ENCODE data around the gene HRH3. TPM values are rescaled to one million over a fixed set of nuclear protein-coding genes. Genes with fewer than 3 reads are reported as not detected.

Gene HRH3
- total and polyA plus RNA-seq, 2 donors (not counting 1 experiment from before 2014, with no cell fraction given) = not detected

DNA sequence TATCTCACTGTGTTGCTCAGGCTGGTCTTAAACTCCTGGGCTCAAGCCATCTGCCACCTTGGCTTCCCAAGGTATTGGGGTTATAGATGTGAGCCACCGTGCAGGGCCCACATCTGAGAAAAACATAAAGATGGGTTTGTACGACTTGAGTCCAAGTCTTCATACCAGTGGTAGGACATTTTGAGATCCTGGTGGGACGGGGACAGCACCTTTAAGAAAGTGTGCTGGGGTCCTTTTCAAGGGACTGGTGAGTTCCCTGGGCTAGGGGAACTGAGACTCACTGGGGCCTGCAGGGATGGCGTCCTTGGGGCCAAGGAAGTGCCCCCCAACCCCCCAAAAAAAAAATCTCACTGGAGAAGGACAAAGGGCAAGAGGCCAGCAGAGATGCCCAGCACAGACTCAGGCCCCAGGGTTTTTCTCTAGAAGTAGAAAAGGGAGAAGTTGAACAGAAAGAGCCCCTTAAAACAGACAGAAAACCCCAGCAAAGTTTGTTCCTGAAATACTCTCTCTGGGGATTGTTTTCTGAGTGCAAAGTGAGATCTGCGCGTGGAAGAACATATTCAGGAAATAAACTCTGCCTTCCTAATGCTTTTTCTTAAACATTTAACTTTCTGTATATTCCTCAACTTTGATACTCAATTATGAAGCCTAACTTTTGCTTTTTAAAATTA is 28.9 kb upstream of the HRH3 start:
- no peak for ATAC-seq (ENCODE audit: low read depth)
- Histone ChIP-seq H3K4me1 (ENCODE audit: control insufficient read depth in 2 of 2, insufficient read depth in 2 of 2, low read length in 2 of 2) (peaks cover 9 to 16% of the 10 kb centered on the region in 2 donors), H3K9me3 (ENCODE audit: control extremely low read depth in 1 of 3, control insufficient read depth in 2 of 3, insufficient read depth in 1 of 3, low read length in 2 of 3) (no peaks in the 10 kb centered on the region), H3K79me2 (ENCODE audit: control insufficient read depth, insufficient read depth, low read length) (peaks cover 98% of the 10 kb centered on the region), H3K27me3 (replicated peaks in 1 of 4; ENCODE audit: control extremely low read depth in 1 of 4, control insufficient read depth in 3 of 4, insufficient read depth in 4 of 4, low read length in 3 of 4) (no peaks in the 10 kb centered on the region), H3K4me2 (replicated peaks; ENCODE audit: low read depth, low read length, poor library complexity, severe bottlenecking) (peak overlapping the region; percentile 9), H3K9ac (ENCODE audit: low read length) (no peak overlapping the region), H4K20me1 (ENCODE audit: control insufficient read depth, insufficient read depth, low read length, poor library complexity, severe bottlenecking) (peaks cover 93% of the 10 kb centered on the region), H3K36me3 (replicated peaks in 1 of 2; ENCODE audit: control extremely low read depth in 1 of 2, control insufficient read depth in 1 of 2, extremely low read depth in 1 of 2, insufficient read depth in 2 of 2, low read length in 1 of 2) (peaks cover 0 to 13% of the 10 kb centered on the region in 2 experiments), H2AFZ (ENCODE audit: insufficient read depth, low read depth, low read length, poor library complexity, severe bottlenecking) (no peak overlapping the region), H3K27ac (ENCODE audit: low read length in 2 of 2) (no peak overlapping the region), H3K4me3 (ENCODE audit: control extremely low read depth in 1 of 5, extremely low read depth in 1 of 5, insufficient read depth in 1 of 5, low read depth in 2 of 5, low read length in 4 of 5) (no peak overlapping the region)
- CTCF ChIA-PET = no interaction called here
- POLR2A ChIA-PET = interaction anchor here (0.7 to 1.1 kb wide), 2 partner anchors 9 to 57 kb away, joined by 3 read pairs; no protein-coding TSS in a partner anchor
- no peaks in the 10 kb centered on the region for H3K9me3 Mint-ChIP-seq (ENCODE audit: insufficient read depth)
- no peaks in the 10 kb centered on the region for H3K27me3 Mint-ChIP-seq
- H3K4me1 Mint-ChIP-seq = peaks cover 30% of the 10 kb centered on the region
- H3K27ac Mint-ChIP-seq = peak overlapping the region; percentile 37
- DNase-seq = no peak
- no peak overlapping the region for H3K4me3 Mint-ChIP-seq
- TF ChIP-seq EZH2 (IDR thresholded peaks at IDR 0.05; ENCODE audit: borderline replicate concordance, insufficient read depth, low read depth, low read length, poor library complexity, severe bottlenecking) = no peak
- TF ChIP-seq, protein P1, sequence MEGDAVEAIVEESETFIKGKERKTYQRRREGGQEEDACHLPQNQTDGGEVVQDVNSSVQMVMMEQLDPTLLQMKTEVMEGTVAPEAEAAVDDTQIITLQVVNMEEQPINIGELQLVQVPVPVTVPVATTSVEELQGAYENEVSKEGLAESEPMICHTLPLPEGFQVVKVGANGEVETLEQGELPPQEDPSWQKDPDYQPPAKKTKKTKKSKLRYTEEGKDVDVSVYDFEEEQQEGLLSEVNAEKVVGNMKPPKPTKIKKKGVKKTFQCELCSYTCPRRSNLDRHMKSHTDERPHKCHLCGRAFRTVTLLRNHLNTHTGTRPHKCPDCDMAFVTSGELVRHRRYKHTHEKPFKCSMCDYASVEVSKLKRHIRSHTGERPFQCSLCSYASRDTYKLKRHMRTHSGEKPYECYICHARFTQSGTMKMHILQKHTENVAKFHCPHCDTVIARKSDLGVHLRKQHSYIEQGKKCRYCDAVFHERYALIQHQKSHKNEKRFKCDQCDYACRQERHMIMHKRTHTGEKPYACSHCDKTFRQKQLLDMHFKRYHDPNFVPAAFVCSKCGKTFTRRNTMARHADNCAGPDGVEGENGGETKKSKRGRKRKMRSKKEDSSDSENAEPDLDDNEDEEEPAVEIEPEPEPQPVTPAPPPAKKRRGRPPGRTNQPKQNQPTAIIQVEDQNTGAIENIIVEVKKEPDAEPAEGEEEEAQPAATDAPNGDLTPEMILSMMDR (IDR thresholded peaks at IDR 0.05) = no peak
- intact Hi-C loops (cut with micrococcal nuclease) = no loop called here
- 71% methylated on average over 3 of the region's 6 CpGs for WGBS (ENCODE audit: insufficient coverage)

- peaks cover 25% of the 10 kb centered on the region for H3K4me1 Mint-ChIP-seq
- peaks cover 92% of the 10 kb centered on the region for H4K20me1 ChIP-seq (ENCODE audit: control insufficient read depth, insufficient read depth, low read length, poor library complexity, severe bottlenecking)
- no peak overlapping the region for H3K4me2 ChIP-seq (replicated peaks; ENCODE audit: low read depth, low read length, poor library complexity, severe bottlenecking)
- DNase-seq (no peak), ATAC-seq (ENCODE audit: low read depth) (no peak)
- H2AFZ ChIP-seq (ENCODE audit: insufficient read depth, low read depth, low read length, poor library complexity, severe bottlenecking) = no peak overlapping the region
- H3K27me3 Mint-ChIP-seq = no peaks in the 10 kb centered on the region
- H3K79me2 ChIP-seq (ENCODE audit: control insufficient read depth, insufficient read depth, low read length) = peaks cover 99% of the 10 kb centered on the region
- H3K27ac Mint-ChIP-seq = peak overlapping the region; percentile 20
- H3K9me3 Mint-ChIP-seq (ENCODE audit: insufficient read depth) = no peaks in the 10 kb centered on the region
- ChIA-PET CTCF (no interaction called here), POLR2A (interaction anchor here (0.6 kb wide), 1 partner anchor 760 kb away, joined by 3 read pairs; no protein-coding TSS in a partner anchor)
- no peak overlapping the region for H3K4me3 Mint-ChIP-seq
- WGBS (ENCODE audit: insufficient coverage) = 93% methylated on average over 20 of the region's 22 CpGs
- H3K36me3 ChIP-seq (replicated peaks in 1 of 2; ENCODE audit: control extremely low read depth in 1 of 2, control insufficient read depth in 1 of 2, extremely low read depth in 1 of 2, insufficient read depth in 2 of 2, low read length in 1 of 2) = peaks cover 0 to 23% of the 10 kb centered on the region in 2 experiments
- TF ChIP-seq, protein P1 (IDR thresholded peaks at IDR 0.05) = no peak
- TF ChIP-seq EZH2 (IDR thresholded peaks at IDR 0.05; ENCODE audit: borderline replicate concordance, insufficient read depth, low read depth, low read length, poor library complexity, severe bottlenecking) = no peak
- H3K4me1 ChIP-seq (ENCODE audit: control insufficient read depth in 2 of 2, insufficient read depth in 2 of 2, low read length in 2 of 2) = peaks cover 9 to 16% of the 10 kb centered on the region in 2 donors
- H3K4me3 ChIP-seq (ENCODE audit: control extremely low read depth in 1 of 5, extremely low read depth in 1 of 5, insufficient read depth in 1 of 5, low read depth in 2 of 5, low read length in 4 of 5) = no peak overlapping the region
- H3K27me3 ChIP-seq (replicated peaks in 1 of 4; ENCODE audit: control extremely low read depth in 1 of 4, control insufficient read depth in 3 of 4, insufficient read depth in 4 of 4, low read length in 3 of 4) = no peaks in the 10 kb centered on the region
- intact Hi-C loops (cut with micrococcal nuclease) = no loop called here
- H3K9ac ChIP-seq (ENCODE audit: low read length) = no peak overlapping the region
- H3K27ac ChIP-seq (ENCODE audit: low read length in 2 of 2) = no peak overlapping the region
- no peaks in the 10 kb centered on the region for H3K9me3 ChIP-seq (ENCODE audit: control extremely low read depth in 1 of 3, control insufficient read depth in 2 of 3, insufficient read depth in 1 of 3, low read length in 2 of 3)
Observed at GRCh38 chr20:62246872-62247652, 27.0 kb upstream of the HRH3 start.

Measured in B cell (primary cell).